Hippocampal formation (tissue), 2 donors: Measurements from ENCODE around the gene TPCN2.
A peak's percentile ranks its signal among the peaks of the same experiment; 100 is the strongest.

ENCODE experiments used
- DNase-seq, 2 donors: peaks; one replicate each; lab custom pipeline; 2025; lab: John Stamatoyannopoulos, UW

TPCN2 gene

GRCh38 chr11:69094111-69094914 is 45.6 kb downstream of the TPCN2 start:
- DNase-seq: no peak

GRCh38 chr11:69094915-69095290 is 46.2 kb downstream of the TPCN2 start:
- DNase-seq: no peak

GRCh38 chr11:69095300-69095699 is 46.6 kb downstream of the TPCN2 start:
- DNase-seq: no peak

- DNase-seq: no peak
These were observed 47.7 kb downstream of the TPCN2 start for GRCh38 chr11:69096473-69096872.

- DNase-seq: no peak
These were observed 48.5 kb downstream of the TPCN2 start for GRCh38 chr11:69097263-69097662.

GRCh38 chr11:69099180-69099579 is 50.4 kb downstream of the TPCN2 start:
- no peak for DNase-seq

- no peak for DNase-seq
These were observed 51.9 kb downstream of the TPCN2 start for GRCh38 chr11:69100454-69101114.

- peak in 1 of 2 donors; percentile 56 for DNase-seq
These were observed 52.5 kb downstream of the TPCN2 start for GRCh38 chr11:69101115-69101791.

GRCh38 chr11:69101792-69102695 is 53.3 kb downstream of the TPCN2 start:
- no peak for DNase-seq

GRCh38 chr11:69102732-69103615 is 54.2 kb downstream of the TPCN2 start:
- no peak for DNase-seq

GRCh38 chr11:69104212-69104855 is 55.6 kb downstream of the TPCN2 start:
- no peak for DNase-seq

GRCh38 chr11:69104856-69105395 is 56.2 kb downstream of the TPCN2 start:
- DNase-seq: no peak

- DNase-seq: no peak
These were observed 56.8 kb downstream of the TPCN2 start for GRCh38 chr11:69105461-69106030.

GRCh38 chr11:69106031-69106811 is 57.5 kb downstream of the TPCN2 start:
- DNase-seq: no peak

GRCh38 chr11:69107413-69107812 is 58.7 kb downstream of the TPCN2 start:
- no peak for DNase-seq

GRCh38 chr11:69108030-69108429 is 59.3 kb downstream of the TPCN2 start:
- DNase-seq: no peak

- no peak for DNase-seq
These were observed 59.8 kb downstream of the TPCN2 start for GRCh38 chr11:69108559-69108958.

- DNase-seq: no peak
These were observed 60.4 kb downstream of the TPCN2 start for GRCh38 chr11:69109101-69109500.

- no peak for DNase-seq
These were observed 61.7 kb downstream of the TPCN2 start for GRCh38 chr11:69110451-69110850.
